Sigmoid colon (tissue), 7 donors: ENCODE results near the gene INPP5D. TPM values are rescaled to one million over a fixed set of nuclear protein-coding genes. Genes with fewer than 3 reads are reported as not detected.
A peak's percentile ranks its signal among the peaks of the same experiment; 100 is the strongest.

Experiments
- DNase-seq: peaks from one replicate; pipeline ENCODE4 v3.0.0-alpha.2; 2019
- H3K27ac ChIP-seq, 4 donors: fragments of 200-600 bp; sonication (generic); one replicate each; pipeline ENCODE4 v1.5.1; 2016 to 2019; ENCODE audit warnings: mild to moderate bottlenecking in 1 of 4
- H3K27me3 ChIP-seq, 3 donors: fragments of 200-600 bp; sonication (generic); one replicate each; pipeline ENCODE4 v1.5.1; 2019; ENCODE audit warnings: mild to moderate bottlenecking in 1 of 3
- H3K36me3 ChIP-seq, 4 donors: fragments of 200-600 bp; sonication (generic); one replicate each; pipeline ENCODE4 v1.5.1; 2016 to 2019
- H3K4me1 ChIP-seq, 4 donors: fragments of 200-600 bp; sonication (generic); one replicate each; pipeline ENCODE4 v1.5.1; 2017 to 2019
- H3K4me3 ChIP-seq, 4 donors: fragments of 200-600 bp; sonication (generic); one replicate each; pipeline ENCODE4 v1.5.1; 2017 to 2019; ENCODE audit warnings: mild to moderate bottlenecking in 2 of 4, moderate library complexity in 1 of 4
- H3K9me3 ChIP-seq, 4 donors: fragments of 200-600 bp in 3 of 4; sonication (generic) in 3 of 4; one replicate each; pipeline versions ENCODE4 v1.5.1 to v1.6.1; 2013 to 2019
- EP300 ChIP-seq, 4 donors: sonication (generic); formaldehyde crosslinking; IDR thresholded peaks; one replicate each; pipeline ENCODE4 v1.6.1; 2017; ENCODE audit warnings: antibody characterized with exemption in 4 of 4
- POLR2A ChIP-seq, 2 donors: fragments of 450-650 bp; IDR thresholded peaks; one replicate each; pipeline ENCODE4 v1.6.1; 2016; ENCODE audit warnings: antibody characterized with exemption in 2 of 2, mild to moderate bottlenecking in 2 of 2, moderate library complexity in 2 of 2
- POLR2AphosphoS5 ChIP-seq, 4 donors: sonication (generic); formaldehyde crosslinking; IDR thresholded peaks; one replicate each; pipeline ENCODE4 v1.6.1; 2017; ENCODE audit warnings: antibody characterized with exemption in 4 of 4
- WGBS, 2 donors: extraction: QIAGEN DNeasy Blood & Tissue Kit; methylation state at CpG; one replicate each; pipeline ENCODE4 v1.1.7; 2013; 5-methylcytosine and 5-hydroxymethylcytosine counted together
- intact Hi-C: fragments of 100-400 bp; cut with DNase I; formaldehyde crosslinking; loops from one replicate; pipeline ENCODE4 v1.15.1; 2023
- polyA plus RNA-seq, 3 donors: library from polyadenylated mRNA; stranded (reverse); fragments of 200-250 nt; gene quantifications; one replicate each; pipeline ENCODE4 v1.2.3, GENCODE V29; 2013
- total RNA-seq, 4 donors: library from RNA; depleted of rRNA; stranded (reverse); fragments of >200 nt; gene quantifications; one replicate each; pipeline ENCODE4 v1.1.0, GENCODE V29; 2016
- TF ChIP-seq, protein P1 (sequence below), 4 experiments: fragments of 450-650 bp in 3 of 4; fragments of 200-600 bp in 1 of 4; IDR thresholded peaks; one replicate each; pipeline ENCODE4 v1.5.1; 2016 to 2019; ENCODE audit warnings: antibody characterized with exemption in 4 of 4, mild to moderate bottlenecking in 3 of 4, moderate library complexity in 2 of 4
- donor health status: healthy with polysubstance abuse.
- donor health status: Bipolar disorder and iron deficiency.
- donor health status: healthy.

The INPP5D gene
- total RNA-seq: 10 to 100 TPM in 1 of 4 donors, 1 to 10 TPM in 3; 6.4 to 20.8 (median 9.4) TPM
- 10 to 100 TPM in 1 of 3 donors, 1 to 10 TPM in 2; 4.2 to 44.8 (median 4.4) TPM for polyA plus RNA-seq

DNA sequence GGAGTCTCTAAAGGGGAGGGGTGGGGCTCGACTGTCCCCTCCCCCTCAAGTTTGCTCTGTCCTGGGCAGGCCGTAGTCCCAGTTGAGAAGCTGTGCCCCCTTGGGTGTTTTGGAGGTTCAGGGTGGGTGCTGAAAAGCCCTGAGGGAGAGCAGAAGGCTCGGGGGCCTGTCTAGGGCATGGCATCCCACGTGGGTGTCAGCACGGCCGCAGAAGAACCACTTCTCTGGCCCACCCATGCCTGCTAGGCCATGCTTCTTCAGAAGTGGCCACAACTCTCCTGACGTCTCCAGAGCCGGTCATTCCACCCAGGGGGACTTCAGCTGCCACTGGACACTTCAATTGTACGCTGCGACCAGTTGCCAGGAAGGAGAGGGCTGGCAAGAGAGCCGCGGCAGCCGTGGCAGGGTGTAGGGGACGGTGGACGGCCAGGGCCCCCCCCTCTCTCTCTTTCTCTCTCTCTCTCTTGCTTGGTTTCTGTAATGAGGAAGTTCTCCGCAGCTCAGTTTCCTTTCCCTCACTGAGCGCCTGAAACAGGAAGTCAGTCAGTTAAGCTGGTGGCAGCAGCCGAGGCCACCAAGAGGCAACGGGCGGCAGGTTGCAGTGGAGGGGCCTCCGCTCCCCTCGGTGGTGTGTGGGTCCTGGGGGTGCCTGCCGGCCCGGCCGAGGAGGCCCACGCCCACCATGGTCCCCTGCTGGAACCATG, at the start of gene INPP5D:
INPP5D (plus strand) TSS at position 546 of the 704 bp plus-strand sequence; CDS start at position 683, 137 bp downstream.
- TF ChIP-seq, protein P1, sequence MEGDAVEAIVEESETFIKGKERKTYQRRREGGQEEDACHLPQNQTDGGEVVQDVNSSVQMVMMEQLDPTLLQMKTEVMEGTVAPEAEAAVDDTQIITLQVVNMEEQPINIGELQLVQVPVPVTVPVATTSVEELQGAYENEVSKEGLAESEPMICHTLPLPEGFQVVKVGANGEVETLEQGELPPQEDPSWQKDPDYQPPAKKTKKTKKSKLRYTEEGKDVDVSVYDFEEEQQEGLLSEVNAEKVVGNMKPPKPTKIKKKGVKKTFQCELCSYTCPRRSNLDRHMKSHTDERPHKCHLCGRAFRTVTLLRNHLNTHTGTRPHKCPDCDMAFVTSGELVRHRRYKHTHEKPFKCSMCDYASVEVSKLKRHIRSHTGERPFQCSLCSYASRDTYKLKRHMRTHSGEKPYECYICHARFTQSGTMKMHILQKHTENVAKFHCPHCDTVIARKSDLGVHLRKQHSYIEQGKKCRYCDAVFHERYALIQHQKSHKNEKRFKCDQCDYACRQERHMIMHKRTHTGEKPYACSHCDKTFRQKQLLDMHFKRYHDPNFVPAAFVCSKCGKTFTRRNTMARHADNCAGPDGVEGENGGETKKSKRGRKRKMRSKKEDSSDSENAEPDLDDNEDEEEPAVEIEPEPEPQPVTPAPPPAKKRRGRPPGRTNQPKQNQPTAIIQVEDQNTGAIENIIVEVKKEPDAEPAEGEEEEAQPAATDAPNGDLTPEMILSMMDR (IDR thresholded peaks at IDR 0.05): no peak
- peak in 3 of 4 donors; percentile 38 to 73 (median 46) for TF ChIP-seq POLR2AphosphoS5 (IDR thresholded peaks at IDR 0.05)
- H3K27me3 ChIP-seq: no peaks in the 10 kb centered on the region
- peak within 1 kb of the TSS; percentile 2 to 45 (median 35) for H3K4me3 ChIP-seq
- peak within 1 kb of the TSS; percentile 47 to 66 (median 65) for H3K27ac ChIP-seq
- intact Hi-C loops: no loop called here
- WGBS, 2 donors: 42 to 64% methylated on average over 26 of the region's 26 CpGs
- no peaks in the 10 kb centered on the region for H3K9me3 ChIP-seq
- peaks cover 0 to 8% (median 0%) of the 10 kb centered on the region in 4 donors for H3K4me1 ChIP-seq
- DNase-seq: peak; percentile 70
- H3K36me3 ChIP-seq: no peaks in the 10 kb centered on the region

DNA sequence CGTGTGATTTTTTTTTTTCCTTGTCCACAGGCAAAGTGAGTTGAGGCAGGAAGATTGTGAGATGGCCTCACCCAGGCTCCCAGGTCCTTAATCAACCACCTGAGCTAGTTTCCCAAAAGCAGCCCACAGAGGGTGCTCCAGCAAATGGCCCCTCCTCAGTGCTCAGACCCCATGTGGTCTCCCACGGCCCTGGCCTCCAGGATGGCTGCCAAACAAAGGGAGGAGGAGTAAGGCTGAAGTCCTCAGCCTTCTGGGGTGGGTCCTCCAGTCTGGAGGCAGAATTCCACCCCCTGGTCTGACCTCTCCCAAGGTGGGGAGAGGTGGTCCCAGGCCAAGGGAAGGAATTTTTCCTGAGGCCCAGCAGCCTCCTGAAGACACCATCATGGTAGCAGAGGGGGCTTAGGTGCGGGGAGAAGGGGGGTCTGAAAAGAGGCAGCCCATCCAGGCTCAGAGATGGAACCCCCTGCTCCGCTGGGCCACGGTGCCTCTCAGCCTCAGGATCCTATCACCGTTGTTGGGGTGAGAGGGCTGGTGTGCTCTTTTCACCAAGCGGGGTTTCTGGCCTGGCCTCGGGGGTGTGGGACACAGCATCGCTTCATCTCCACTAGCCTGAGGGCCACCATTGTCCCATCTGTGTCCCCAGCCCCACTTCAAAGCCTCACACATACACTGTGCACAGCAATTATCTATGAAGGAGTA, 49.4 kb upstream of the INPP5D start:
- Histone ChIP-seq H3K36me3 (no peaks in the 10 kb centered on the region), H3K9me3 (no peaks in the 10 kb centered on the region), H3K4me1 (no peaks in the 10 kb centered on the region), H3K27ac (no peak overlapping the region), H3K4me3 (no peak overlapping the region), H3K27me3 (no peaks in the 10 kb centered on the region)
- no peak for DNase-seq
- TF ChIP-seq POLR2A (IDR thresholded peaks at IDR 0.05) (no peak), EP300 (IDR thresholded peaks at IDR 0.05) (no peak), POLR2AphosphoS5 (IDR thresholded peaks at IDR 0.05) (no peak)
- TF ChIP-seq, protein P1 (IDR thresholded peaks at IDR 0.05): no peak
- intact Hi-C loops: no loop called here
- WGBS, 2 donors: 81 to 89% methylated on average over 9 of the region's 9 CpGs

DNA sequence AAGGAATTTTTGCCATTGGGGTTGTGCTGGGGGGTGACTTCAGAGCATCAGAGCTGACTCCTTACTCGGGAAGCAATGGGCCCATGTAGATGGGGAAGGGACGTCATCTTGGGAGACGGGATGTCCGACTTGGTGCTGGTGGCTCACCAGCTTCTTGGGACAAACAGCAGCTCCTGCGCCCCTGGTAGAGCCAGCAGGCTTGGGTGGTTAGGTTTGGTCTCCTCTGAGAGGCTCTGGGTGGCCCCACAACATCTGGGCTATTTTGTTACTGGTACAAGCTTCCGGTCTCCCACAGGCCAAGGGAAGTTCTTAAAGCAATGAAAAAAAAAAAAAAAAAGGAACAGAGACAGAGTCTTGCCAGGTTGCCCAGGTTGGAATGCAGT, 48.9 kb upstream of the INPP5D start:
- H3K4me1 ChIP-seq: no peaks in the 10 kb centered on the region
- no peaks in the 10 kb centered on the region for H3K36me3 ChIP-seq
- no peak overlapping the region for H3K27ac ChIP-seq
- H3K27me3 ChIP-seq: no peaks in the 10 kb centered on the region
- intact Hi-C loops: no loop called here
- 76 to 90% methylated on average over 6 of the region's 6 CpGs for WGBS, 2 donors
- DNase-seq: no peak
- no peaks in the 10 kb centered on the region for H3K9me3 ChIP-seq
- H3K4me3 ChIP-seq: no peak overlapping the region
- no peak for TF ChIP-seq EP300 (IDR thresholded peaks at IDR 0.05)
- TF ChIP-seq POLR2A (IDR thresholded peaks at IDR 0.05): no peak
- TF ChIP-seq POLR2AphosphoS5 (IDR thresholded peaks at IDR 0.05): no peak
- TF ChIP-seq, protein P1 (IDR thresholded peaks at IDR 0.05): no peak

DNA sequence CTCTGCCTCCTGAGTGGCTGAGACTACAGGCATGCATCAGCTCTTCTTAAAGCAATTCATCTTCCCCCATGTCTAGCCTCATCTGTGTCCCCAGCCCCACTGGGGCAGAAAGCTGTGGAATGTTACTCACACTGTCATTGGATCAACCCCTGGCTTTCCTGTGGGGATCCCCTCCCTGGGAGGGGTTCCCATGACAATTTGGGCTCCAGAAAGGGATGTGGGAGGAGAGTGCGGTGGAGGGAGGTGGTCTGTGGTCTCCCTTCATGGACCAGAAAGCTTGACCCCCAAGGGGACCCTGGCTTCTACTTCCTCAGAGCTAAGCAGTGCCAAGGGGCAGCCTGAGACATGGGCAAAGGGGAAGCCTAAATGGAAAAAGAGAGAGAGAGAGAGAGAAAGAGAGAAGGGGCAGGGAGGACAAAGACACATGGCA, 48.4 kb upstream of the INPP5D start:
- Histone ChIP-seq H3K27ac (no peak overlapping the region), H3K36me3 (no peaks in the 10 kb centered on the region), H3K4me3 (no peak overlapping the region), H3K27me3 (no peaks in the 10 kb centered on the region), H3K9me3 (no peaks in the 10 kb centered on the region), H3K4me1 (no peaks in the 10 kb centered on the region)
- no peak for TF ChIP-seq EP300 (IDR thresholded peaks at IDR 0.05)
- TF ChIP-seq, protein P1 (IDR thresholded peaks at IDR 0.05): no peak
- no peak for TF ChIP-seq POLR2A (IDR thresholded peaks at IDR 0.05)
- intact Hi-C loops: no loop called here
- WGBS, 2 donors: 29 to 53% methylated on average over 1 of the region's 1 CpG
- no peak for DNase-seq
